Type B pancreatic cell (in vitro differentiated cells): Measurements from ENCODE around the gene TMEM38B. TPM values are rescaled to one million over a fixed set of nuclear protein-coding genes. Genes with fewer than 3 reads are reported as not detected.

Experiments
- DNase-seq: peaks from one replicate; pipeline ENCODE4 v3.0.0; 2021; ENCODE audit warnings: mixed read lengths; ENCODE audit not compliant: unreplicated experiment; ENCODE audit errors: extremely low spot score
- H3K27ac Mint-ChIP-seq: 2 replicates; pipeline ENCODE4 v1.8.0; 2021; ENCODE audit warnings: mild to moderate bottlenecking, mixed read lengths
- H3K27me3 Mint-ChIP-seq: 2 replicates; pipeline ENCODE4 v1.8.0; 2021; ENCODE audit warnings: mixed read lengths
- H3K36me3 Mint-ChIP-seq: 2 replicates; pipeline ENCODE4 v1.8.0; 2021; ENCODE audit warnings: mixed read lengths
- H3K4me1 Mint-ChIP-seq: one replicate; pipeline ENCODE4 v1.8.0; 2021; ENCODE audit warnings: mixed read lengths; ENCODE audit not compliant: unreplicated experiment
- H3K4me3 Mint-ChIP-seq: 2 replicates; pipeline ENCODE4 v1.8.0; 2021; ENCODE audit warnings: mild to moderate bottlenecking, mixed read lengths
- H3K9me3 Mint-ChIP-seq: 2 replicates; pipeline ENCODE4 v1.8.0; 2021; ENCODE audit warnings: mixed read lengths
- total RNA-seq: library from RNA; stranded (reverse); gene quantifications from 2 replicates; pipeline ENCODE4 v1.2.1, GENCODE V29; 2021; ENCODE audit warnings: low replicate concordance
- TF ChIP-seq, protein P1 (sequence below): fragments of 200-600 bp; sonication (generic); conservative IDR thresholded peaks from 2 replicates; pipeline ENCODE4 v1.5.0; 2021; ENCODE audit warnings: antibody characterized with exemption, mild to moderate bottlenecking

TMEM38B gene
- total RNA-seq, 1 donor from 2014 or later: 21.3 TPM

- Mint-ChIP-seq H3K27ac (no peak overlapping the region), H3K36me3 (no peaks in the 10 kb centered on the region), H3K27me3 (no peaks in the 10 kb centered on the region), H3K4me1 (no peaks in the 10 kb centered on the region), H3K9me3 (peaks cover 5% of the 10 kb centered on the region), H3K4me3 (no peak overlapping the region)
- DNase-seq: no peak
- TF ChIP-seq, protein P1, sequence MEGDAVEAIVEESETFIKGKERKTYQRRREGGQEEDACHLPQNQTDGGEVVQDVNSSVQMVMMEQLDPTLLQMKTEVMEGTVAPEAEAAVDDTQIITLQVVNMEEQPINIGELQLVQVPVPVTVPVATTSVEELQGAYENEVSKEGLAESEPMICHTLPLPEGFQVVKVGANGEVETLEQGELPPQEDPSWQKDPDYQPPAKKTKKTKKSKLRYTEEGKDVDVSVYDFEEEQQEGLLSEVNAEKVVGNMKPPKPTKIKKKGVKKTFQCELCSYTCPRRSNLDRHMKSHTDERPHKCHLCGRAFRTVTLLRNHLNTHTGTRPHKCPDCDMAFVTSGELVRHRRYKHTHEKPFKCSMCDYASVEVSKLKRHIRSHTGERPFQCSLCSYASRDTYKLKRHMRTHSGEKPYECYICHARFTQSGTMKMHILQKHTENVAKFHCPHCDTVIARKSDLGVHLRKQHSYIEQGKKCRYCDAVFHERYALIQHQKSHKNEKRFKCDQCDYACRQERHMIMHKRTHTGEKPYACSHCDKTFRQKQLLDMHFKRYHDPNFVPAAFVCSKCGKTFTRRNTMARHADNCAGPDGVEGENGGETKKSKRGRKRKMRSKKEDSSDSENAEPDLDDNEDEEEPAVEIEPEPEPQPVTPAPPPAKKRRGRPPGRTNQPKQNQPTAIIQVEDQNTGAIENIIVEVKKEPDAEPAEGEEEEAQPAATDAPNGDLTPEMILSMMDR: no peak
Observed at GRCh38 chr9:105816981-105817380, 122.6 kb downstream of the TMEM38B start.

DNA sequence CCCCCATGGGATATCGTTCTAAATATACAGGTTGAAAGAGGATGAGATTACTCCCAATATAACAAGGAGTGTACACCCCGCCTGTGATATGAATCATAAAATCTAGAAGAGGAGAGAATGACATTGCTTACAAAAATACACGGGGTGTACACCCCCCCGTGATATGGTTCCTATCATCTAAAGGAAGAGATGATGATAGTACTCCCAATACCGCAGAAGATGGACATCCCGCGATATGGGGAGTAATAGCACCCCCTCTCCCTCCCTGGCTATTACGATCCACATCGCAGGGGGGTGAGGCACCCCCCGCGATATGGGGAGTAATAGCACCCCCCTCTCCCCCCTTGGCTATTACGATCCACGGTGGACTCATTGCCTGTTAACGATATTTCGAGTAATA, 124.6 kb downstream of the TMEM38B start:
- Mint-ChIP-seq H3K27ac (no peak overlapping the region), H3K4me3 (no peak overlapping the region), H3K4me1 (no peaks in the 10 kb centered on the region), H3K36me3 (no peaks in the 10 kb centered on the region), H3K9me3 (peaks cover 12% of the 10 kb centered on the region), H3K27me3 (peaks cover 6% of the 10 kb centered on the region)
- DNase-seq: no peak
- TF ChIP-seq, protein P1: no peak

DNA sequence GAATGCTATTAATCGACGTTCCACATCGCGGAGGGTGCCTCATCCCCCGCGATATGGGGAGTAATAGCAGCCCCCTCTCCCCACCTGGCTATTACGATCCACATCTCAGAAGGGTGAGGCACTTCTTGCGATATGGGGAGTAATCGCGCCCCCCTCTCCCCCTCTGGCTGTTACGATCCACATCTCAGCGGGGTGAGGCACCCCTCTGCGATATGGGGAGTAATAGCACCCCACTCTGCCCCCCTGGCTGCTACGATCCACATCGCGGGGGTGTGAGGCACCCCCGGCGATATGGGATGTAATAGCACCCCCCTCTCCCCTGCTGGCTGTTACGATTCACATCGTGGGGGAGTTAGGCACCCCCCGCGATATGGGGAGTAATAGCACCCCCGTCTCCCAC, 128.5 kb downstream of the TMEM38B start:
- Mint-ChIP-seq H3K27me3 (peaks cover 6% of the 10 kb centered on the region), H3K27ac (no peak overlapping the region), H3K36me3 (no peaks in the 10 kb centered on the region), H3K9me3 (peaks cover 12% of the 10 kb centered on the region), H3K4me1 (no peaks in the 10 kb centered on the region), H3K4me3 (no peak overlapping the region)
- DNase-seq: no peak
- TF ChIP-seq, protein P1: no peak

Other genes with a start within 250 kb of the TMEM38B start
- 6.3 and 11.6 TPM in 2 replicates for gene FSD1L, start 246.5 kb upstream of the TMEM38B start, total RNA-seq
- gene FKTN, start 136.4 kb upstream of the TMEM38B start, total RNA-seq: 15.8 and 22.1 TPM in 2 replicates
- 0.65 TPM in 1 of 2 replicates, not detected in the other for gene TAL2, start 32.1 kb upstream of the TMEM38B start, total RNA-seq